D721Med (cell line): ENCODE measurements around the gene RAPGEFL1.

Source experiments
- DNase-seq: peaks from one replicate; pipeline ENCODE4 v3.0.0; 2011; ENCODE audit warnings: low spot score; ENCODE audit not compliant: insufficient read length
- FAIRE-seq: peaks from 2 replicates; lab custom pipeline; 2011; peaks lifted over from hg19 to GRCh38; lab: Jason Lieb, UNC
- TF ChIP-seq, protein P1 (sequence below): IDR thresholded peaks from 2 replicates; pipeline ENCODE4 v1.5.1; 2012; ENCODE audit warnings: mild to moderate bottlenecking, control low read depth; ENCODE audit not compliant: insufficient read depth; ENCODE audit errors: missing control alignments

RAPGEFL1 gene

DNA sequence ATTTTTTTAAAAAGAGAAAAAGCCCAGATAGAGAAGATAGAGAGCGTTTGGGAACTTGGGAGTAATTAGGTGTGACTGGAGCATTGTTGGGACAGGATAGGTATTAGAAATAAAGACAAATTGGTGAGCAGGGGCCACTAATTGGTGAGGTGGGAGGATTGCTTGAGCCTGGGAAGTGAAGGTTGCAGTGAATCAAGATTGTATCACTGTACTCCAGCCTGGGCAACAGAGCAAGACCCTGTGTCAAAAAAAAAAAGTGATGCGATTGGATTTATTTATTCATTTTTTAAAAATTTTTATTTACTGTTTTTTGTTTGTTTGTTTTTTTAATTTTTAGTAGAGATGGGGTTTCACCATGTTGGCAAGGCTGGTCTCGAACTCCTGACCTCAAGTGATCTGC is 31.8 kb upstream of the RAPGEFL1 start:
- TF ChIP-seq, protein P1, sequence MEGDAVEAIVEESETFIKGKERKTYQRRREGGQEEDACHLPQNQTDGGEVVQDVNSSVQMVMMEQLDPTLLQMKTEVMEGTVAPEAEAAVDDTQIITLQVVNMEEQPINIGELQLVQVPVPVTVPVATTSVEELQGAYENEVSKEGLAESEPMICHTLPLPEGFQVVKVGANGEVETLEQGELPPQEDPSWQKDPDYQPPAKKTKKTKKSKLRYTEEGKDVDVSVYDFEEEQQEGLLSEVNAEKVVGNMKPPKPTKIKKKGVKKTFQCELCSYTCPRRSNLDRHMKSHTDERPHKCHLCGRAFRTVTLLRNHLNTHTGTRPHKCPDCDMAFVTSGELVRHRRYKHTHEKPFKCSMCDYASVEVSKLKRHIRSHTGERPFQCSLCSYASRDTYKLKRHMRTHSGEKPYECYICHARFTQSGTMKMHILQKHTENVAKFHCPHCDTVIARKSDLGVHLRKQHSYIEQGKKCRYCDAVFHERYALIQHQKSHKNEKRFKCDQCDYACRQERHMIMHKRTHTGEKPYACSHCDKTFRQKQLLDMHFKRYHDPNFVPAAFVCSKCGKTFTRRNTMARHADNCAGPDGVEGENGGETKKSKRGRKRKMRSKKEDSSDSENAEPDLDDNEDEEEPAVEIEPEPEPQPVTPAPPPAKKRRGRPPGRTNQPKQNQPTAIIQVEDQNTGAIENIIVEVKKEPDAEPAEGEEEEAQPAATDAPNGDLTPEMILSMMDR, result no peak
- DNase-seq, result no peak
- FAIRE-seq, result no peak

DNA sequence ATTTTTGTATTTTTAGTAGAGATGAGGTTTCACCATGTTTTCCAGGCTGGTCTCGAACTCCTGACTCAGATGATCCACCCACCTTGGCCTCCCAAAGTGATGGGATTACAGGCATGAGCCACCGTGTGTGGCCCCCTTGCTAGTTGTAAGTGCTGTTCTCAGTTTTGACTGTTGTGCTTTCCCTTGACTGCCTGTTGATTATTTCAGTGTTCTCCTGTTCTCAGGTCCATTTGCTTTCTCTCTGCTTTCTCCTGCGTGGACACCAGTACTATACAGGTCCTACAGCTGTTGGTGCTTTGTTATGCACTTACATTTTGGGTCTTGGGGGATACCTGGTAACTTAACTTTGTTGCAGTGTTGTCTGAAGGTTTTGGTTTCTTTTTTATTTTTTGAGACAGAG is 28.7 kb upstream of the RAPGEFL1 start:
- DNase-seq (no peak), FAIRE-seq (no peak)
- TF ChIP-seq, protein P1, result no peak

DNA sequence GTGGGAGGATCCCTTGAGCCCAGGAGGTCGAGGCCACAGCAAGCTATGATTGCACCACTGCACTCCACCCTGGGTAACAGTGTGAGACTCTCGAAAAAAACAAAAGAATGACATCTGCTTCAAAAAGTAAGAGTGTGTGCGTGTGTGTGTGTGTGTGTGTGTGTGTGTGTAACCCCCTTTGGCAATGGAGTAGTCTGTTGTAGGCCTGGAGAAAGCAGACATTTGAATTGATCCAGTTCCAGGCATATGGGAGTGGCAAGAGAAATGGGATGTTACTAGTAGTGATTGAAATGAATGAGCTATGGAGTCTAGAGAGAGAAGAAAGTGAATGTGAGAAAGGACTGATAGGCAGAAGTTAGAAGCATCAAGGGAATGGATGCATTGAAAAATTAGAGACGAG is 27.0 kb upstream of the RAPGEFL1 start:
- DNase-seq, result no peak
- no peak for FAIRE-seq
- TF ChIP-seq, protein P1, result no peak

DNA sequence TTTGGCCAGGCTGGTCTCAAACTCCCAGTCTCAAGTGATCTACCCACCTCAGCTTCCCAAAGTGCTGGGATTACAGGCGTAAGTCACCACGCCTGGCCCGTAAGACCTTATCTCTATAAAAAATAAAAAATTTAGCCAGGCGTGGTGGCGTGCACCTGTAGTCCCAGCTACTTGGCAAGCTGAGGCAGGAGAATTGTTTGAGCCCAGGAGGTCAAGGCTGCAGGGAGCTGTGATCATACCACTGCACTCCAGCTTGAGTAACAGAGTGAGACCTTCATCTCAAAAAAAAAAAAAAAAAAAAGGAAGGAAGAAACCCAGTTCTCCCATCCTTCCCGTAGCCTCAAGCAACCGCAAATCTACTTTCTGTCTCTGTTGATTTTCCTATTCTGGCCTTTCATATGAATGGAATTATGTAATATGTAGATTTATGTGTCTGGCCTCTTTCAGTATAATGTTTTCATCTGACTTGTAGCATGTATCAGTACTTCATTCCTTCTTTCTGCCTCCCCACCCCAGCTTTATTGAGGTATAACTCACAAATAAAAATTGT is 25.8 kb upstream of the RAPGEFL1 start:
- TF ChIP-seq, protein P1, result no peak
- DNase-seq, result no peak
- no peak for FAIRE-seq

DNA sequence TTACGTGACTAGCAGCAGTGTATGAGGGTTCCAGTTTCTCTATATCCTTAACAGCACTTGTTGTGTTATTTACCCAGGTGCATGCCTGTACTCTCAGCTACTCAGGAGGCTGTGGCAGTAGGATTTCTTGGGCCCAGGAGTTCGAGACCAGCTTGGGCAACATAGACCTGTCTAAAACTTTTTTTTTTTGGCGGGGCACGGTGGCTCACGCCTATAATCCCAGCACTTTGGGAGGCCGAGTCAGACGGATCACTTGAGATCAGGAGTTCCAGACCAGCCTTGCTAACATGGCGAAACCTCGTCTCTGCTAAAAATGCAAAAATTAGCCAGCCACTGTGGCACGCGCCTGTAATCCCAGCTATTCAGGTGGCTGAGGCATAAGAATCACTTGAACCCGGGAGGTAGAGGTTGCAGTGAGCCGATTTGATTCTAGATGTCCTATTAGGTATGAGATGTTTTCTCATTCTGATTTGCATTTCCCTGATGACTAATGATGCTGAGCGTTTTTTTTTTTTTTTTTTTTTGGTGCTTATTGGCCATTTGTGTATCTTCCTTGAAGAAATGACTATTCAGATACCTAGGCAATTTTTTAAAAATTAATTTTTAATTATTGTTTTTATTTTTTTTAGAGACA is 23.6 kb upstream of the RAPGEFL1 start:
- no peak for FAIRE-seq
- DNase-seq, result no peak
- TF ChIP-seq, protein P1, result no peak

DNA sequence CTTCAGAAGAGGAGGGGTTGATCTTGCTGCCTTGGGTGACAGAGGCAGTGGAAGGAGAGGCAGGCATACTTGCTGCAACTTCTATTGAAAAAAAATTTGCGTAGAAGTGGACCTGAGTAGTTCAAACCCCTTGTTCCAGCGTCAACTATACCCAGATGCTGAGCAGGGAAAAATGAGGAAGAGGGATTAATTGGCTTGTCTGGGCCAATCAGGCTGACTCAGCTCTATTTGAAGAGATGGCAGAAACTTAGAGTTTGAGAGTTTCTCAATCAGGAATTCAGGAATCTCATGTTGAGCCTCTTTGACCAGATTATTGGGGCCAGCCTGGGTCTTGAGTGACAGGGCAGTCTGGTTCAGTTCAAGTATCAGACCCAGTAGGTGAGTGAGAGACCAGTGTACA is 19.3 kb upstream of the RAPGEFL1 start:
- DNase-seq, result no peak
- no peak for FAIRE-seq
- TF ChIP-seq, protein P1, result no peak

DNA sequence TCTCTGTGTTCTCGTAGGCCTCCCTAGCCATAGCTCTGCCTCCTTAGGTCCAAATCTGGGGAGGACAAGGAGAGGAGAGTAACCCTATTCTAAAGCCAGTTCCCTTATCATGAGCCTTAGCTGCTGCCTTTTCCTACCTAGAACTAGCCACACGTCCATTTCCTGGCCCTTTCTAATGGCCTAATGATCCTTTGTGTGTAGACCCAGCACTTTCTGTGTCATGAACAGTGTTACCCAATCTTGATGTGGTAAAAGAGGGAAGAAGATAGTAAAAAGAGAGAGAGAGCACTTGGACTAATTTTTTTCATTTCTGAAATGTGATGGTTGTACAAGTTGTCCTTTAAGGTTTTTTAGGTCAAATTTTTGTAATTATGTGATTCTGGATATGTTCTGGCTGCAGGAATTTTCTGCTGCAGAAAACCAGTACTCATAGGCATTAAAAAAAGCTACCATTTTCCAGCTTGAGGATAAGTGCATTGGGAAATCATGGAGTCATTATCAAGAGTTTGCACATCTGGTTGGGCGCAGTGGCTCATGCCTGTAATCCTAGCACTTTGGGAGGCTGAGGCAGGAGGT is 18.7 kb upstream of the RAPGEFL1 start:
- DNase-seq (no peak), FAIRE-seq (no peak)
- TF ChIP-seq, protein P1, result no peak
